GM12892 (cell line): ENCODE measurements around the gene SLC9A9.

Experiments
- POLR2A ChIP-seq: IDR thresholded peaks from 2 replicates; pipeline ENCODE4 v1.6.1; 2011; ENCODE audit warnings: low read depth, low read length, control low read depth
- POLR2AphosphoS5 ChIP-seq: IDR thresholded peaks from 2 replicates; pipeline ENCODE4 v1.6.1; 2011; ENCODE audit warnings: low read depth, low read length, control low read depth
- TAF1 ChIP-seq: IDR thresholded peaks from 2 replicates; pipeline ENCODE4 v1.6.1; 2011; ENCODE audit warnings: low read depth, mild to moderate bottlenecking, control low read depth, low read length, borderline replicate concordance

DNA sequence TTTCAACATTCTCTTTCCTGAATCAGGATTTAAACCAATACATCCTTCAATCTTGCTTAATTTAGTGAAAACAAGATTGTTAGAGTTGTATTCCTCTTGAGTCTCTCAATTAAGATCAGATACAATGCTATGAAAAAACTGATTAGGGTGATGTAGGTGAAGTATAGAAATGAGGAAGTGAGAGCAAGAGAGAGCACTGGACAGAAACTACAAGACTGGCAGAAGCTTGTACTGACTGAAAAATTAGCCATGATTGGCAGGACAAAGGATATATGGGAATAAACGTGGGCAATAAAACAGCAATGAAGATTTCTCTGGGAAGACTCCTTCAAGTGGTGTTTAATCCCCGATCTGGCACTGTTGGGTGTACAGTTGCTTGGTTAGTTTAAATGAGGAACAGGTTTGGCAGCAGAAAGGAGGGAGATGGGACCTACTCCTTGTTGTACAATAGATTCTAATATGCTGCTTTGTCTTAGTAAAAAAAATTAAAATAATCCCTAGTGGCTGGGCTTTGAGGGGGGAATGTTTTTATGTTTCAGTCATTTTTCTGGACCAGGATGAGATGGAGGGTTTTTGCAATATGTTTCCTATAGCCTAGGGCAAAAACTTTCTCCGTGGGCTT lies 252.7 kb downstream of the SLC9A9 start:
- TF ChIP-seq POLR2A (no peak), TAF1 (no peak), POLR2AphosphoS5 (no peak)
